GM18867 (cell line): ENCODE measurements around the gene LRMDA.
A peak's percentile ranks its signal among the peaks of the same experiment; 100 is the strongest.

Experiments used
- ATAC-seq: cut with Tn5 transposase; IDR thresholded peaks from one replicate; pipeline ENCODE4 v1.9.1; 2021; ENCODE audit warnings: mild to moderate bottlenecking, moderate library complexity; ENCODE audit not compliant: unreplicated experiment

Gene LRMDA

GRCh38 chr10:75470901-75471300 lies 39.5 kb downstream of the LRMDA start:
- no peak for ATAC-seq

GRCh38 chr10:75472685-75473084 lies 41.3 kb downstream of the LRMDA start:
- ATAC-seq = no peak

GRCh38 chr10:75474106-75474505 lies 42.7 kb downstream of the LRMDA start:
- no peak for ATAC-seq

DNA sequence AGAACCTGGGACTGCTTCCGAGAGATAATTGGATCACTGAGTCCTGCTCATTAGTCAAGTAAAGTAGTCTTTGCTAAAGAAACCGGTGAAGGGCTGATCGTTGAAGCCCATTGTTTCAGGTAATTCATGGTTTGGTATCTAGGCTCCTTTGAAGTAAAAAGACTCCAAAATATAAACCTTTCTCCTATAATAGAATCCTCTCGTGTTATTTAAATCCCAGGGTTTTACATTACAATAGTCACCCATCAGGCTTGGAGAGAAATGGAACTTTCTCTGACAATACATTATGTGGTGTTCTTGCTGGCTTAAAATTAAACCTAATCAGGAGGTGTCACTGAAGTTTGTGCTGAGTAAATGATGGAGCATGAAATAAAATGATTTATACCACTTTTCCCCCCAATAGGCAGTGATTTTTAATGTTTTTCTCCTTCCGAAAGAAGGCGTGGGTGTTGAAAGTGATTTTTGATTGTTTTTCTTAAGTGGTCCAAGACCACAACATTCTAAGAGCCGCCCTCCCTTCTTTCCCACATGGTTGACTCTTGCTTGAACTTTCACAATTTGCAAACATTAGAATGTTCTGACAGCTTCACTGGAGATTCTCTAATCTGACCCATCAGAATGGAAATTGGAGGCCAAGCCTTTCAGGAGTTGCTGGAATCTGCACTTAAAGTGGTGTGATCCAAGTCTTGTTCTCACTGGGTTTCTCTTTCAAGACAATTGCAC lies 44.2 kb downstream of the LRMDA start:
- no peak for ATAC-seq

DNA sequence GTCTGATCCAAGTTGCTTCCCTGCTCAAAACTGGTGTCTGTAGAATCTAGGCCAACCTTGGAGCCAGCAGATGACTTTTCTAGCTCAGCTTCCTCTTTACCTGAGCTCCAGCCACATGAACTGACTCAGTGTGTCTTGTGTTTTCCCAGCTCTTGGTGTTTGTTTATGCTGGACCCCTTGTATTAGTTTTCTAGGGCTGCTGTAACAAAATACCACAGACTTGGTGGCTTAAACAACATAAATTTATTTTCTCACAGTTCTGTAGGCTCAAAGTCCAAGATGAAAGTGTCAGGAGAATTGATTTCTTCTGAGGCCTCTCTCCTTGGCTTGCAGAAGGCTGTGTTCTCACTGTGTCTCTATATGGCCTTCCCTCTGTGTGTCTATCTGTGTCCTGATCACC lies 45.1 kb downstream of the LRMDA start:
- no peak for ATAC-seq

- ATAC-seq = no peak
Observed at GRCh38 chr10:75476985-75477384, 45.6 kb downstream of the LRMDA start.

DNA sequence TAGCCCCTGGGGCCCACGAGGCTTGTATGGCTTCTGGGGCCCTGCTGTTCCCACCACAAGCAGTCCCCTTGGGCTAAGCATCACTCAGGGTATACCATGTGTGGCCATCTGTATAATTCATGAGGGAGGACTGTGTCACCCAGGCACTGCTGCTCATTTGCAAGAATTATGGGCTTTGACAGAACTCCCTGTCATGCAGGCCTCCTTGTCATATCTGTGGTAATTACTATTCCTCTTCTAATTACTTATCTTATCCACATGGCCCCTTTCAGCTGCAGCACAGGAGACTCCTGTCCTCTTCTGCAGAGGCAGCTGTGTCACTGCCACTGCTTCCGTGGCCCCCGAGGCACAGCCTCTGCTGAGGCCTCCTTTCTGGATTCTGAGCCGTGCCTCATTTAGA lies 46.3 kb downstream of the LRMDA start:
- no peak for ATAC-seq

GRCh38 chr10:75480374-75480773 lies 49.0 kb downstream of the LRMDA start:
- no peak for ATAC-seq

DNA sequence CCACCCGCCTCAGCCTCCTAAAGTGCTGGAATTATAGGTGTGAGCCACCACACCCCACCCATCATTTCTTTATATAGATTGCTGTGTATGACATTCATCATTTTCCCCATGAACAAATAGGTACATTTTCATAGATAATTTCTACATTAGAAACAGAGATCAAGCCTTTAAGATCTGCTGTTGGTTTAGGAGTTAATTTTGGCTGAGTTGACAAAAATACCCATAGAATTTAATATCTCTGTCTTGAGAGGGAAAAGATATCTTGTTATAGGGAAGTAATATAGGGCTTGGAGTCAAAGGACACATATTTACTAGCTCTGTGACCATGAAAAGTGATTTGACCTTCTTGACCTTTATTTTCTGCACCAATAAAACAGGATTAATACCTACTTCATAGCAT lies 51.8 kb downstream of the LRMDA start:
- ATAC-seq = no peak

DNA sequence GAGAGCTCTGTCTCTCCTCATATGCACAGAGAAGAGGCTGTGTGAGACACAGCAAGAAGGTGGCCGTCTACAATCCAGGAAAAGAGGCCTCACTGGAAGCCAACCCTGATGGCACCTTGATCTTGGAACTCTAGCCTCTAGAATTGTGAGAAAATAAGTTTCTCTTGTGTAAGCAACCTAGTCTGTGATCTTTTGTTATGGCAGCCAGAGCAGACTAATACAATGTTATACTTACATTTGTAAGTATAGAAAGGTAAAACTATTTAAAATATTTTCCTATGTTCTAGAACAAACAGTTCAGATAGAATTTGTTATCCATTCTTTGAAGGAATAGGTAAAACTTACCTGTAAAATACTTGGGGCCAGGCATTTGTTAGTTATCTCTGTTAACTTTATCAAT lies 53.3 kb downstream of the LRMDA start:
- no peak for ATAC-seq

DNA sequence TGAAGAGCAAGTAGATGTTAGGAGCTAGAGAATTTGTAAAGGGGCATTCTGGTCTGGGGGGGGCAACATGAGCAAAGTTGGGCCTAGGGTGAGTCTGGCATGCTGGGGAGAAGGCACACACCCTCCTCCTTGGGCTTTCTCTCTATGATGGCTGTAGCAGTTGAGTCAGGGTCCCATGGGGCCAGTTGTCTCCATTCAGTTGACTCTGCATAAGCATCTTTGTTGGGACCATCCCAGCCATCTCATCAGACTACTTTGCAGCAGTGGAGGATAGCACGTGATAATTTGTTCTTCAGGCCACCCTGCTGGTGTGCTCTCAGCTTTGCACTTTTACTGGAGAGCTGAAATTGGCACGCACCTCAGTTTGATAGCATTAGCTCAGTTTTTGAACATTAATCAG lies 55.2 kb downstream of the LRMDA start:
- ATAC-seq = no peak

GRCh38 chr10:75487087-75487754 lies 55.8 kb downstream of the LRMDA start:
- ATAC-seq = peak; percentile 81

GRCh38 chr10:75487755-75488125 lies 56.3 kb downstream of the LRMDA start:
- ATAC-seq = no peak

GRCh38 chr10:75492173-75492925 lies 60.9 kb downstream of the LRMDA start:
- no peak for ATAC-seq

- no peak for ATAC-seq
Observed at GRCh38 chr10:75493464-75493863, 62.0 kb downstream of the LRMDA start.

- ATAC-seq = no peak
Observed at GRCh38 chr10:75495434-75496190, 64.2 kb downstream of the LRMDA start.

GRCh38 chr10:75496191-75496567 lies 64.8 kb downstream of the LRMDA start:
- ATAC-seq = no peak

DNA sequence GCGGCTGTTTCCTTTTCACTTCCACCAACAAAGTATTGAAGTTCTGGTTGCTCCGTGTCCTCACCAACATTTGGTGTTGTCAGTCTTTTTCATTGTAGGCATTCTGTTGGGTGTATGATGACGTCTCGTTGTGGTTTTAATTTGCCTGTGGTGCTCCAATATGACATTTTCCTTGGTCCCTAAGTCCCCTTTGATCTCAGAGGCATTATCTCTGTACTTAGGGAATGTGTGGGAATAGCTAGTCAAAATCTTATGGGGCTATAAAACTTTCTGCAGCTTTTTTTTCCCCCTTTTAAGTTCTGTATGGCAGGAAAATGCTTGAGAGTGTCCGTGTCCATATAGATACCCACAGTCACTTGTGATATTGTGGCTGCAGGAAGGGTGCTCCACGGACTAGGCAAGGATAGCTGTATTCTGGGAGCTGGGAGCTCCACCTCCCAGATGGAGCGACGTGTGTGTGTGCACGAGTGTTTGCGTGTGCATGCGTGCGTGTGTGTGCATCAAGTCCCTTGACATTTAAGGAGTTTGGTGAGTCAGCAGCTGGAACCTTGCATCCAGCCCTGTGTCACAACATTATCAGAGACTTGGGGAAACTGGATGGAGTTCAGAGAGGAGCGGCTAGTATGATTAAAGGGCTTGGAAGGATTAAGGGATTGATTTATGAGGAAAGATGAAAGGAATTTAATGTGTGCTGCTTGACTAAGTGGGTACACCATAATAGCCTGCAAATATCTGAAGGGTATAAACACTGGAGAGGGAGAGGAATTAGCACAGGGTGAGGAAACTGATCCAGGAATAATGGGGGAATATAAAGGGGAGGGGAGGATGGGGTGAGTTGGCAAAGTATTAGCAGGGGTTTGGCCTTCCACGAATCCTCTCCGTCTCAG lies 66.8 kb downstream of the LRMDA start:
- no peak for ATAC-seq

- no peak for ATAC-seq
Observed at GRCh38 chr10:75498884-75499350, 67.5 kb downstream of the LRMDA start.

DNA sequence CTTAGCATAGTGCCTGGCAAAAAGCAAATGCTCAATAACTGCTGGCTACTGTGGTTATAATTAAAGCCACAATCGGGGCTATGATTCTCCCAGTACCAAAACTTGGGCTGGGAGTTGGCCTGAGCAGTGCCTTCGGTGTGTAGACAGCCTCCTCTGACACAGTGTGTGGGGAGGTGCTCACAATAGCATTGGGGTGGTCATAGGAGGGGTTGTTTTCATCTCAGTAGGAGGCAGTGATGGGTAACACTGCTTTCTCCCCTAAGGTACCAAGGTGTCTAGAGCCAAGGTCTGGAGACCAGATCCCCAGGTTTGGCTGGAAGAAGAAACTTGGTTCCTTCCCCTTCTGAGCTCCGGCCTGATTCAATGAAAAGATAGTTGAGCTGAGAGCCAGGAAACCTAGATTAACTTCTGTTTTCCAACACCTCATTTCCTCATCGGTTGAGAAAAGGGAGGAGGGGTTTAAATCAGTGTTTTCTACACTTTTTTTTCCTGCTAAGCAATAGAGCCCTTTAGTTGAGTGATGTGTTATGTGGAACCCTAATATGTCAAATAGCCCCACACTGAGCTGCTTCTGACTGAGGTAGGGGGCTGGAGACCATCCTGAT lies 68.2 kb downstream of the LRMDA start:
- no peak for ATAC-seq
